Activated CD8-positive, alpha-beta memory T cell treated with anti-CD3 and anti-CD28 coated beads, Interleukin-2, amount 10 ng/mL, durations not matched to agents 7 days and 5 days (primary cell): ENCODE measurements around the gene HSPA12B. TPM values are rescaled to one million over a fixed set of nuclear protein-coding genes. Genes with fewer than 3 reads are reported as not detected.

Source experiments
- ATAC-seq: fragments of 150-1000 bp; cut with Tn5 transposase; one replicate; pipeline ENCODE4 v1.10.0; 2021; ENCODE audit warnings: moderate library complexity
- CTCF ChIA-PET: fragments of 350-600 bp; sonication (Branson Sonifier 250); formaldehyde crosslinking; loops from one replicate; lab custom pipeline; 2021; ENCODE audit warnings: antibody characterized with exemption; lab: Charles Lee
- DNase-seq: peaks from one replicate; pipeline ENCODE4 v3.0.0-alpha.2; 2020
- H3K27ac Mint-ChIP-seq: one replicate; pipeline ENCODE4 v1.8.0; 2021; ENCODE audit warnings: mild to moderate bottlenecking, mixed read lengths
- H3K27me3 Mint-ChIP-seq: one replicate; pipeline ENCODE4 v1.8.0; 2021; ENCODE audit warnings: mixed read lengths
- H3K36me3 Mint-ChIP-seq: one replicate; pipeline ENCODE4 v1.8.0; 2021; ENCODE audit warnings: mild to moderate bottlenecking, mixed read lengths
- H3K4me1 Mint-ChIP-seq: one replicate; pipeline ENCODE4 v1.8.0; 2021; ENCODE audit warnings: mixed read lengths
- H3K4me3 Mint-ChIP-seq: one replicate; pipeline ENCODE4 v1.8.0; 2021; ENCODE audit warnings: mild to moderate bottlenecking, moderate library complexity, mixed read lengths
- H3K9me3 Mint-ChIP-seq: one replicate; pipeline ENCODE4 v1.8.0; 2022; ENCODE audit warnings: low read depth, mixed read lengths
- total RNA-seq, 2 experiments: library from RNA; stranded (reverse); gene quantifications; one replicate each; pipeline ENCODE4 v1.2.3, GENCODE V29; 2021

Gene HSPA12B
- total RNA-seq, 2 experiments from 2014 or later: not detected

- CTCF ChIA-PET: interaction anchor here (1.4 to 8.0 kb wide), 3 partner anchors 14 to 83 kb away, joined by 5 to 80 read pairs (median 5); partner anchors contain the start of gene CENPB
- DNase-seq: no peak
- Mint-ChIP-seq H3K27ac (no peak overlapping the region), H3K27me3 (peaks cover 9% of the 10 kb centered on the region), H3K9me3 (peaks cover 2% of the 10 kb centered on the region), H3K4me1 (peaks cover 13% of the 10 kb centered on the region), H3K36me3 (peaks cover 2% of the 10 kb centered on the region), H3K4me3 (no peak overlapping the region)
- no peak for ATAC-seq
Measured at GRCh38 chr20:3771552-3772058, 39.1 kb downstream of the HSPA12B start.

- Mint-ChIP-seq H3K27ac (no peak overlapping the region), H3K4me3 (no peak overlapping the region)
Measured at GRCh38 chr20:3775457-3776108, 43.1 kb downstream of the HSPA12B start.

GRCh38 chr20:3777381-3777715, 44.9 kb downstream of the HSPA12B start:
- peak; percentile 34 for ATAC-seq
- Mint-ChIP-seq H3K27ac (no peak overlapping the region), H3K9me3 (peaks cover 2% of the 10 kb centered on the region), H3K36me3 (peaks cover 2% of the 10 kb centered on the region), H3K4me1 (peaks cover 28% of the 10 kb centered on the region), H3K4me3 (peak overlapping the region; percentile 72), H3K27me3 (peaks cover 28% of the 10 kb centered on the region)
- CTCF ChIA-PET: interaction anchor here (0.7 to 5.4 kb wide), 7 partner anchors 9 to 101 kb away, joined by 3 to 37 read pairs (median 6); partner anchors contain the start of genes ADISSP and AP5S1
- no peak for DNase-seq

More at GRCh38 chr20:3775457-3776108, 43.1 kb downstream of the HSPA12B start:
- Mint-ChIP-seq H3K9me3 (peaks cover 2% of the 10 kb centered on the region), H3K27me3 (peaks cover 32% of the 10 kb centered on the region), H3K4me1 (peaks cover 17% of the 10 kb centered on the region), H3K36me3 (peaks cover 2% of the 10 kb centered on the region)
- ATAC-seq (no peak), DNase-seq (no peak)
- CTCF ChIA-PET: interaction anchor here (0.6 to 4.0 kb wide), 4 partner anchors 8 to 420 kb away, joined by 3 to 15 read pairs (median 4); partner anchors contain the start of gene ADISSP

- H3K9me3 Mint-ChIP-seq: peaks cover 2% of the 10 kb centered on the region
- peak overlapping the region; percentile 72 for H3K4me3 Mint-ChIP-seq
- H3K4me1 Mint-ChIP-seq: peaks cover 28% of the 10 kb centered on the region
- ATAC-seq (peak; percentile 76), DNase-seq (peak; percentile 60)
- peaks cover 25% of the 10 kb centered on the region for H3K27me3 Mint-ChIP-seq
- H3K27ac Mint-ChIP-seq: no peak overlapping the region
- CTCF ChIA-PET: interaction anchor here (0.7 to 5.4 kb wide), 13 partner anchors 8 to 307 kb away, joined by 3 to 37 read pairs (median 6); partner anchors contain the start of genes ADISSP, AP5S1 and CENPB
- peaks cover 2% of the 10 kb centered on the region for H3K36me3 Mint-ChIP-seq
Measured at GRCh38 chr20:3777716-3778629, 45.5 kb downstream of the HSPA12B start.

DNA sequence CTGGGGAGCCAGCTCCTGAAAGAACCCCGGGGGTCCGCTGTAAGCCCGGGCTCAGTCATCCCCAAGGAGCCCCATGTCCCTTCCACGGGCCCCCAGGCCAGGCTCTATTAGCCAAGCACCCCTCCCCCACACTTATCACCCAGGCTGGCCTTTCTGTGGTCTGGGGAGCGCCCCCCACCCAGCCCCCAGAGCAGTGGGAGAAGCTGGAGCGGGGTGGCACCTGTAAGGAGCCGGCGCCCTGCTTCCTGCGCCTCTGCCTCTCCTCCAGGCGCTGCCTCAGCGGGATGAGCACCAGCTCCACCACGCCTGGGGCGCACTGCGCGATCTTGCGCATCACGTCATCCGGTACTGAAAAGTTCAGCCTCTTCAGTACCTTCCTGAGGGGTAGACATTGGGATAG, 46.5 kb downstream of the HSPA12B start:
- Mint-ChIP-seq H3K9me3 (peaks cover 2% of the 10 kb centered on the region), H3K27me3 (peaks cover 25% of the 10 kb centered on the region), H3K27ac (no peak overlapping the region), H3K4me1 (peaks cover 33% of the 10 kb centered on the region), H3K4me3 (no peak overlapping the region), H3K36me3 (peaks cover 2% of the 10 kb centered on the region)
- ATAC-seq: no peak
- CTCF ChIA-PET: interaction anchor here (0.8 to 5.4 kb wide), 11 partner anchors 7 to 306 kb away, joined by 3 to 37 read pairs (median 3); partner anchors contain the start of genes ADISSP, AP5S1 and CENPB
- DNase-seq: no peak

GRCh38 chr20:3781153-3781910, 48.8 kb downstream of the HSPA12B start, which contains the start of gene SPEF1:
Gene SPEF1, minus strand, starts transcription at chr20:3781448. Its CDS starts 161 bp downstream, at chr20:3781287.
- DNase-seq (peak; percentile 65), ATAC-seq (peak; percentile 49)
- peaks cover 43% of the 10 kb centered on the region for H3K4me1 Mint-ChIP-seq
- peaks cover 25% of the 10 kb centered on the region for H3K27me3 Mint-ChIP-seq
- peak within 1 kb of the TSS; percentile 27 for H3K4me3 Mint-ChIP-seq
- peak within 1 kb of the TSS; percentile 5 for H3K27ac Mint-ChIP-seq
- H3K36me3 Mint-ChIP-seq: peaks cover 3% of the 10 kb centered on the region
- CTCF ChIA-PET: interaction anchor here (0.7 to 5.4 kb wide), 6 partner anchors 13 to 98 kb away, joined by 3 to 37 read pairs (median 5); partner anchors contain the start of genes ADISSP and AP5S1
- no peaks in the 10 kb centered on the region for H3K9me3 Mint-ChIP-seq

- CTCF ChIA-PET: interaction anchor here (1.7 kb wide), 1 partner anchor 36 kb away, joined by 9 read pairs; no protein-coding TSS in a partner anchor
- DNase-seq: no peak
- ATAC-seq: no peak
- peaks cover 40% of the 10 kb centered on the region for H3K4me1 Mint-ChIP-seq
- no peak overlapping the region for H3K4me3 Mint-ChIP-seq
- H3K9me3 Mint-ChIP-seq: no peaks in the 10 kb centered on the region
- H3K36me3 Mint-ChIP-seq: peaks cover 3% of the 10 kb centered on the region
- no peak overlapping the region for H3K27ac Mint-ChIP-seq
- peaks cover 22% of the 10 kb centered on the region for H3K27me3 Mint-ChIP-seq
Measured at GRCh38 chr20:3782597-3782996, 50.1 kb downstream of the HSPA12B start.

DNA sequence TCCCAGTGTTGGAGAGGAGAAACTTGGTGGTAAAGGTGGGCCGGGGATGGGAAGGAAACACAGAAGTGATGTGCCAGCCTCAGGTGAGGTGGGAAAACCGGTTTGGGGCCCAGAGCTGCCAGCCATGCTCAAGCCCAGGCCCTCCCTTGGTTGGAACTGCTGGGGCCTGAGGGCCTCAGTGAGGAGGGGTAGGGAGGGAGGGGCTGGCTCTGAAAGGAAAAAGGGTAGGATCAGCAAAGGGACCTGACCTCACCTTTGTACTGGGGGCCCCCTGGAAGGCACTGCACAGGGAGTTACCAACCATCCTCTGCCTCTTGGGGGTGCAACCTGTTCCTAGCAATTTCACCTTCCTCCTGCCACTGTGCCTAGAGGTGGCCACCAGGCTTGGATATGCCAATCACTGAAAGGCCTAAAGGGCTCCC, 50.6 kb downstream of the HSPA12B start:
- no peak for ATAC-seq
- Mint-ChIP-seq H3K27ac (no peak overlapping the region), H3K36me3 (peaks cover 3% of the 10 kb centered on the region), H3K27me3 (peaks cover 21% of the 10 kb centered on the region), H3K4me3 (no peak overlapping the region), H3K4me1 (peaks cover 43% of the 10 kb centered on the region), H3K9me3 (no peaks in the 10 kb centered on the region)
- DNase-seq: no peak
- CTCF ChIA-PET: interaction anchor here (7.7 kb wide), 1 partner anchor 72 kb away, joined by 65 read pairs; no protein-coding TSS in a partner anchor

DNA sequence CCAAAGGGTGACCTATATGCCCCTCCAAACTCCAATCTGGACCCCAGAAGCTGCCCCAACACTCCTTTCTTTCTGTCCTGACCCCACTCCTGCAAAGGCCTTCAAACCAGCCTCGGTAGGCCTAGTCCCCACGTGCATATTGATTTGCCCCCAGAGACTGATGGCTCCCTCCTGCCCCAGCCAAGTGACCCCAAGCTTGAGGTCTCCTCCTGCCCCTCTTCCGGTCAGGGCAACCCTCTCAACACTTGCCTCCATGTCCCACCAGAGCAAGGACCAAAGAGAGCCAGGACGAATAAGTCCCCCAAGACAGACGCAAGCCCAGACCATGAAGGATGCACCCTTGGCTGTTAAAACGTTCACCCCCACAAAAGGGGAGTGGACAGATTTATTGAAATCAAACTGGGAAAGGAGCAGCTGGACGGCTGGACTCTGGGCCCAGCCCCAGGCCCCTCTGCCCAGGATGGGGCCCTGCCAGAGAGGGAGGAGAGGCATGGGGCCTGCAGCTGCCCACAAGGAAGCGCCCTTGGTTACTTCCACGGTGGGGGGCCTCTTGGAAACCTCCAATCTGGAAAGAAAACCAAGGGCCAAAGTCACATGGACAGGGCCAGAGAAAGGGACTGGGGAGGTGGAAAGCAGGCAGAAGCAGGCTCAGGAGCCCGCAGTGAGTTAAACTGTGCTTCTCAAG, 51.2 kb downstream of the HSPA12B start:
- ATAC-seq: no peak
- DNase-seq: no peak
- CTCF ChIA-PET: interaction anchor here (7.7 kb wide), 1 partner anchor 71 kb away, joined by 65 read pairs; no protein-coding TSS in a partner anchor
- Mint-ChIP-seq H3K27ac (no peak overlapping the region), H3K27me3 (peaks cover 16% of the 10 kb centered on the region), H3K4me1 (peaks cover 43% of the 10 kb centered on the region), H3K36me3 (peaks cover 3% of the 10 kb centered on the region), H3K9me3 (no peaks in the 10 kb centered on the region), H3K4me3 (no peak overlapping the region)

DNA sequence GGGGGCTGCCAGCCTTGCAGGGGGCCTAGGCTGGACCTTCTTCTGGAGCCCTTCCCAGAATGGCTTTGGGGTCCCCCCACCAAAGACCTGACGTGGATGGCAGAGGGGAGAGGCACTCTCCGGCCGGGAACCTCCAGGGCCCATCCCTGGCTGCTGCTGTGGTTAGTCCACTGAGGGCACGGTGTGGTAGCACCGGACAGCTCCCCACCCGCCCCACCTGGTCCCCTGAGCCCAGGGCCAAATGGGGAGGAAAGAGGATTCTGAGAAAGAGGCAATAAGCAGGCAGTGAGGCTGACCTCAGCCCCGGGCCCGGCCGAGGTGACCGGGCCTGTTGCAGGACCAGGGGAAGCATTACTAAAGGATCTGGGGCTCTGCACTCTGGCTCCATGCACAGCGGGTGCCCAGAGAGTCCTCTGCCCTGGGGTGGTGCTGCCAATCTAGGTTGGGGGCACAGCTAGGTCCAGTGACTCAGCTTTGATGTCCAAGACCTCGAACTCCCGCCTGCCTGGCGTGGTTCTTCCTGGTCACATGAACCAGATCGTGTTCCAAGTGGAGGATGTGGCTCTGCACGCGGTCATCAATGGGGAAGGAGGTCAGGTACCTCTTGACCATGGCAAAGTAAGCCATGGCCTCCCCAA, 51.9 kb downstream of the HSPA12B start:
- ATAC-seq (no peak), DNase-seq (no peak)
- Mint-ChIP-seq H3K9me3 (no peaks in the 10 kb centered on the region), H3K36me3 (peaks cover 3% of the 10 kb centered on the region), H3K27me3 (peaks cover 10% of the 10 kb centered on the region), H3K4me1 (peaks cover 48% of the 10 kb centered on the region), H3K4me3 (no peak overlapping the region), H3K27ac (no peak overlapping the region)
- CTCF ChIA-PET: interaction anchor here (7.7 kb wide), 1 partner anchor 71 kb away, joined by 65 read pairs; no protein-coding TSS in a partner anchor

- Mint-ChIP-seq H3K4me3 (peak overlapping the region; percentile 17), H3K27ac (no peak overlapping the region), H3K27me3 (peaks cover 5% of the 10 kb centered on the region), H3K36me3 (peaks cover 3% of the 10 kb centered on the region), H3K4me1 (peaks cover 48% of the 10 kb centered on the region), H3K9me3 (no peaks in the 10 kb centered on the region)
- CTCF ChIA-PET: interaction anchor here (1.2 to 7.7 kb wide), 3 partner anchors 16 to 209 kb away, joined by 4 to 65 read pairs (median 22); partner anchors contain the start of gene ADISSP
- ATAC-seq (no peak), DNase-seq (no peak)
Measured at GRCh38 chr20:3784863-3785239, 52.4 kb downstream of the HSPA12B start.
